ENCODE results near the gene AHNAK.
"Not testable (repeated sequence)": the region's sequence is repeated elsewhere in the genome, so short reads cannot be mapped to it uniquely, and the experiment has no call there.

Gene AHNAK

GRCh38 chr11:62464655-62465054 is 82.0 kb downstream of the AHNAK start:
- DNase-seq (ENCODE audit: low read depth in 2 of 3, low spot score in 2 of 3): no peak

- DNase-seq (ENCODE audit: low read depth in 2 of 3, low spot score in 2 of 3): no peak
Measured at GRCh38 chr11:62463121-62463542, 83.5 kb downstream of the AHNAK start.

DNA sequence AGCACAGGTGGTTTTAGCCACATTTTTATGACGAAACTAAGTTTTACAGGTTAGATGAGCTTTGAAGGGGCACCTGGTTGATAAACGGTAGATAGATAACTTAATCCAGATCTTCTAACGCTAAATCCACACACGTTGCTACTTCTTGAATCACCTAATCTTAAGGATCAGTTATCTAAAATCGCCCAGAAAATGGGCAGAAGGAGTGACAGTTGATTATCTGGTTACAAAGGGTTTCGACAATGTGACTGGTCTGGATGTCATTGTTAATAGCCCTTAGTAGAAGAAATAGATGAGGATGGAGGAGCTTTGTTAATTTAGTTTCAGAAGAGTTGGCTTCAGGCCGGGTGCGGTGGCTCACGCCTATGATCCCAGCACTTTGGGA is 84.1 kb downstream of the AHNAK start:
- no peak for DNase-seq (ENCODE audit: low read depth in 2 of 3, low spot score in 2 of 3)

- no peak for DNase-seq (ENCODE audit: low read depth in 2 of 3, low spot score in 2 of 3)
Measured at GRCh38 chr11:62461740-62462507, 84.7 kb downstream of the AHNAK start.

- DNase-seq (ENCODE audit: low read depth in 2 of 3, low spot score in 2 of 3): no peak
Measured at GRCh38 chr11:62459080-62459479, 87.5 kb downstream of the AHNAK start.

DNA sequence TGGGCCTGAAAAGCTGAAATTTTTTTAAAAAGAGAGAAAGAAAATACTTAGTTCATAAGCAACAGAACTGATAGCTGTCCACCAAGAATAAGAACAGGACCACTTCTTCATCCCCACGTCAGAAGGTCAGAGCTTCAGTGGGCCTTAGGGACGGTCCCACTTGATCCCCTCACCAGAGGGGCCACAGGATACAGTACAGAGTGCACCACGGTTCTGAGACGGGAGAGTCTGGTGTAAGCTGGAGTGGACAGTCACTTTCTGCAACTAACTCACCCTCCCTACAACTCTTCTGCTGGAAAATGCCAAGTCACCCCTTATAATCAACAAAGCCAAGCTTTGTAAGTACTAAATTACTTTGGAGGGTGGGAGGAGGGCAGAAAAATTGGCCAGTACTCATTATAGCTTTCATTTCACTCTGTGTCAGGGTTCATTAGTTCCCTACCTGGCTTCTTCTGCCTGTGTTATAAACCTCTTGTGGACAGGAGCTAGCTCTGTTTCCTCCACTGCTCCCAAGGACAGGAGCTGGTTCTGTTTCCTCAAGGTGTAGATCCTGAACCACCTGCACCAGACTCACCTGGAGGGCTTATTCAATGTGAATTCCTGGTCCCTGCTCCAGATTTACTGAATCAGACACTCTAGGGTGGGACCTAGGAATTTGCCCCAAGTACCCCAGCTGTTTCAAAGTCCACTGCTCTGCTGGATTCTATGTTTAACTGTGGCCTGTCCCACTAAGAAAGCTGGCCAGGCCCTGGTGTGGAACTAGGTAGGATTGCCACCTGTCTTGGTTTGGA is 88.2 kb downstream of the AHNAK start:
- DNase-seq (ENCODE audit: low read depth in 2 of 3, low spot score in 2 of 3): no peak

- no peak for DNase-seq (ENCODE audit: low read depth in 2 of 3, low spot score in 2 of 3)
Measured at GRCh38 chr11:62457478-62457877, 89.1 kb downstream of the AHNAK start.

- DNase-seq (ENCODE audit: low read depth in 2 of 3, low spot score in 2 of 3): no peak
Measured at GRCh38 chr11:62456630-62457029, 90.0 kb downstream of the AHNAK start.

GRCh38 chr11:62452839-62453468 is 93.7 kb downstream of the AHNAK start:
- no peak for DNase-seq (ENCODE audit: low read depth in 2 of 3, low spot score in 2 of 3)

GRCh38 chr11:62452261-62452660 is 94.3 kb downstream of the AHNAK start:
- no peak for DNase-seq (ENCODE audit: low read depth in 2 of 3, low spot score in 2 of 3)

DNA sequence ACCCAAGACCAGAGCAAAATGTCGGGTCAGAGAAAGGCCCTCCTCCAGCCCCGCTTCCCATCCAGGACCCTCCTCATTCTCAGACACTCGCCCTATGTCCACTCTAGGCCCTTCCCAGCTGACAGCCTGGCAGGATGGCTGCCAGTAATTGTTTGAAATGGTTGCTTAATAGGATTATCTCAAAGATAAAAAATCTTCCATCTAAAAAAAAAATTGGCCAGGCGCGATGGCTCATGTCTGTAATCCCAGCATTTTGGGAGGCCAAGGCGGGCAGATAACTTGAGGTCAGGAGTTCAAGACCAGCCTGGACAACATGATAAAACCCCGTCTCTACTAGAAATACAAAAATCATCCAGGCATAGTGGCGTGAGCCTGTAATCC is 95.4 kb downstream of the AHNAK start:
- DNase-seq (ENCODE audit: low read depth in 2 of 3, low spot score in 2 of 3): no peak

GRCh38 chr11:62450543-62451240 is 95.9 kb downstream of the AHNAK start:
- no peak for DNase-seq (ENCODE audit: low read depth in 2 of 3, low spot score in 2 of 3)

GRCh38 chr11:62449912-62450311 is 96.7 kb downstream of the AHNAK start:
- not testable (repeated sequence) for DNase-seq (ENCODE audit: low read depth in 2 of 3, low spot score in 2 of 3)

- no peak for DNase-seq (ENCODE audit: low read depth in 2 of 3, low spot score in 2 of 3)
Measured at GRCh38 chr11:62449451-62449851, 97.2 kb downstream of the AHNAK start.

- no peak for DNase-seq (ENCODE audit: low read depth in 2 of 3, low spot score in 2 of 3)
Measured at GRCh38 chr11:62446091-62446490, 100.5 kb downstream of the AHNAK start.

DNA sequence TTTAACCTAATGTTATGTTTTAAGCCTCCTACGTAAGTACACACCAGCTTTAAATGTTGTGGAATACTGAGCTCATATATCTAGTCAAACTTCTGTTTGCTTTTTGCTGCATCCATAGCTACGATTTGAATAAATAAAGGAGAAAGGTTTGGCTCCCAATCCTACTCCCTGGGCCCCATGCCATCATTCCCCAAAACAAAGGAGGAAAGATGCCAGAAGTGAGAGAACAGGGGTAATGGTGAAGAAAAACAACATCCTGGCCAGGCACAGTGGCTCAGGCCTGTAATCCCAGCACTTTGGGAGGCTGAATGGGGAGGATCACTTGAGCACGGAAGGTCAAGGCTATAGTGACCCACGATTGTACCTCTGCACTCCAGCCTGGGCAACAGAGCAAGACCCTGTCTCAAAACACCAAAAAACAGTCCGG is 101.3 kb downstream of the AHNAK start:
- DNase-seq (ENCODE audit: low read depth in 2 of 3, low spot score in 2 of 3): no peak

- no peak for DNase-seq (ENCODE audit: low read depth in 2 of 3, low spot score in 2 of 3)
Measured at GRCh38 chr11:62444835-62445234, 101.8 kb downstream of the AHNAK start.

DNA sequence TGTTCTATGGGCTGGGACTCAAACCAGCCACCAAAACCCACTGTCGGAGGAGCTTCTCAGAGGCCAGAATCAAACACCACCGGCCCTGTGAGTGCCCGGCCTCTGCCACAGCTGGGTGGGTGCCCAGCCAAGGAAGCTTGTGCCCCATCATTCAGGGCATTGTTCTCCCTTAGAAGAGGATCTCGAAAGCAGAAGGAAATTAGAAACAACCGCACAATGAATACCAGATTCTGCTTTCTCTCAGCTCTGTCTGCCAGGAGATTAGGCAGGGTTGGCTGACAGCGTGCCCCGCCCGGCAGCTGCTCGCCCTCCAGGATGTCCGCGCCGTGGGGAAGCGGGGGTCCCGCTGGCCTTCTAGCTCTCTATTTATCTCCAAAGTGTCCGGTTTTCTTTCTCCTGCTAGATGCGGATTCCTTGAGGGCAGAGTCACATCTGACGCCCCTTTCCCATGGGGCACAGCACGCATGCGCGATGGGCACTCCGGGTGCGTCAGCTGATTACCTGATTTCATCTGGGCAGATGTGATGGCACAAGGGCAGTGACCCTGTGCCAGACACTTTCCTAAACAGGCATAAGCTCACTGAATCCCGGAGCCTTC is 102.3 kb downstream of the AHNAK start:
- no peak for DNase-seq (ENCODE audit: low read depth in 2 of 3, low spot score in 2 of 3)

- no peak for DNase-seq (ENCODE audit: low read depth in 2 of 3, low spot score in 2 of 3)
Measured at GRCh38 chr11:62443390-62444235, 103.0 kb downstream of the AHNAK start.

Measured in activated CD8-positive, alpha-beta memory T cell treated with anti-CD3 and anti-CD28 coated beads for 48 hours (primary cell).